ENCODE measurements around the gene NAA20. TPM values are rescaled to one million over a fixed set of nuclear protein-coding genes. Genes with fewer than 3 reads are reported as not detected.

The NAA20 gene
- total RNA-seq, 2 experiments from 2014 or later, result 110 to 111 TPM

DNA sequence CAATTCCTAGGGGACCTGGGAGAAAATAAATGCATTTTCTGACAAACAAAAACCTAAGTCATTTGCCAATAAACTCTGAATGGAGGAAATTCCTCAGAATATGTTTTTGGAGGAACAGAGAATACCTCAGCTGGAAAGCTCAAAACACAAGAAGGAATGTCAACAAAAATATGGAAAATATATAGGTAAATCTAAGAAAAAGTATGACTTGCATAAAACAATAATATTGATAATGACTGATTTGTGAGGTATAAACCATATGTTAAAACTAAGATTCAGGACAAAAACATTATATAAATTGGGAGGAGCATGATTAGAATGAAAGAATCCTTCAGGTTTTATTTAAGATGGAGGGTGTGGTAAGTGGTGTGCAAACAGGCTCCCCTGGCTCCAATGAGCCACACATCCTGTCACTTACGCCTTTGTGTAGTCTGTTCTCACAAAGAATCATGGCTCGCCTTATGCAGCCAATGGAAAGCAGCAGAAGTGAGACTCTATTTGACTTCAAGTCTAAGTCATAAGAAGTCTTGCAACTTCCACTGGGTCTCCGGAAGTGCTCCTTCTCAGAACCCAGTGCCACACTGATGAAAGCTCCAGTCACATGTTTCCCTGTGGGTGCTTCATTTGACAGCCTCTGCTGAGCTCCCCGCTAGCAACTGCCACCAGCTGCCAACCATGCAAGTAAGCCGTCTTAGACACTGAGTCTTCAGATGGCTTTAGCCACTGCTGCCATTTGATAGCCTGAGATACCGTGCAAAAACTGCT lies 43.3 kb downstream of the NAA20 start:
- ChIA-PET CTCF (no interaction called here), POLR2A (no interaction called here)

DNA sequence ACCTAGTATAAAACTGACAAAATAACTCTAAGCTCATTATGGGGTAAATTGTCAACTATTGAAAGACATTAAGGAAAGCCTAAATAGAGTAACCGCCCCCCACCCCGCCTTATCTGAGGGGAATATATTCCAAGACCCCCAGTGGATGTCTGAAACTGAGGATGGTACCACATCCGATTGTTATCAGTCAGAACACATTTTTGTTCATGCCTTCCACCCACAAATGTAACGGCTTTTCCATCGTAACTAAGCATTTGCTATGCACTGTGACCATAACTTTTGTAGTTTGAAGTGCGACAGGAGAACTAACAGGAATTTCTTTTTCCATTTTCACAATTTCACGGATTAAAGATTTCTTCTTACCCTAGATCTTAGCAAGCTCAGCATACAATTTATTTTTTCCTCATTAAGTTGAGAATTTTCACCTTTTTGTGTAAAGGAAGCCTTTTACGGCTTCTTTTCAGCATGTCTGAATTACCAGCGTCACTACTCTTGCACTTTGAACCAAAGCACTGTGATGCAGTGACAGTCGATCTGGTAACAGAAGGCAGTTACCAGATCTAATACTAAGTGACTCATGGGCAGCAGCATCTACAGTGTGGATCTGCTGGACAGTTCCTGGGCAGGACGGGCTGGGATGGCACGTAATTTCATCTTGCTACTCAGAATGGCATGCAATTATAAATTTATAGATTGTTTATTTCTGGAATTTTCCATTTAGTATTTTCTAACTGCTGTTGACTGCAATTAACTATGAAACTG lies 47.0 kb downstream of the NAA20 start:
- POLR2A ChIA-PET, result no interaction called here

DNA sequence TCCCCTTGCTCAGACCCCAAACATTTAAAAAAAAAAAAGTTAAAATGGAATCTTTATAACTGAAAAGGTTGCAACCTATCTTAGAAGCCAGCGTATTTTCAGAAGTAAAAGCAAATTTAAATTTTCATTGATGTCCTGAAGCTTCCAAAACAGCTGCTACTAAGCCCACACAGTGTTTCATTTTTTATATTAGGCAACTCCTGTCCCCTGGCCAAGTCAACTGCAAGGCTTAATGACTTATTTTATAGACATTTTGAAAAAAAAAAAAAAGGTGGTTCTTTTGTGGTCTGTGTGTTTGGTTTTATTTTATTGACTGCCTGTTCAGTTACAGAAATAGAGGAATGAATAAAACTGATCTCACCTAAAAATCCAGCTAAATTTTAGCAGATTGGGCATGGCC lies 48.2 kb downstream of the NAA20 start:
- CTCF ChIA-PET, result interaction anchor here (0.6 kb wide), 1 partner anchor 1170 kb away, joined by 3 read pairs; no protein-coding TSS in a partner anchor
- POLR2A ChIA-PET, result no interaction called here

More for the DNA sequence above, 47.0 kb downstream of the NAA20 start:
- CTCF ChIA-PET, result no interaction called here

DNA sequence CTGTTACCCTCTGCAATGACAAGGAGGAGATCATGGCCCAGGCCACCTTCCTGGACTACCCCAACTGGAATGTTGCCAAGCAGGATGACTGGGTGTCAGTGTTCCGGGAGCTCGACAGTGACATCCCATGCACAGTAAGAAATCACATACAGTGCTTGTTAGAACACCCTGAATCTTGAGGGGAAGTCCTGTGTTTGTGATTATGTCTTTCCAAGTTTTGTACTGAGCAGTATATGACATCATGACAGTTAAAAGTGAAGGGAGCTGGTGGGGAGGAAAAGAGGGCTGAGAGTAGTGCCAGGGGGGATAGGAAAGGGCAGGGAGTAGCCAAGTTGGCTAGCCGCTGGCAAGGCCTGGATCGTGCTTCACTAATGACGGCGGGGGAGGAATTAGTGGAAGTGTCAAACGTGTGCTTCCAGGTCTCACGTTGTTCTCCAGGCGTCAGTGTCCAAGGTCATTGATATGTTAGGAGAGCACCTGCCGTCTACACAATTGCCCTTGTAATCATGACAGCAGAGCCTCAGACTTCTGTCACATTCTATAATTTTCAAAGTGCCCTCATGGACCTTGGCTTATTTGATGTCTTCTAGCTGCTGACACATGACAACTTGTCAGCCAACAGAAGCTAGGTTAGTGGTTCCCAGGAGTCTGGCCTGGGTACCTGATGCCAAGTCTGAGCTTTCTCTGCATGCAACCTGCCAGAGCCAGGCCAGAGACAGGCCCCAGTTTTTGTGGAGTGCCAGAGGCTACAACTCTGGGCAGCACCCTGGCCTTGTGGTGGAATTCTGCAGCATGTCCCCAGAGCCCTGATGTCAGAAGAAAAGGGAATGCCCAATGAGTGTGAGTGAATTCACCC lies 53.9 kb downstream of the NAA20 start:
- ChIA-PET CTCF (no interaction called here), POLR2A (no interaction called here)

DNA sequence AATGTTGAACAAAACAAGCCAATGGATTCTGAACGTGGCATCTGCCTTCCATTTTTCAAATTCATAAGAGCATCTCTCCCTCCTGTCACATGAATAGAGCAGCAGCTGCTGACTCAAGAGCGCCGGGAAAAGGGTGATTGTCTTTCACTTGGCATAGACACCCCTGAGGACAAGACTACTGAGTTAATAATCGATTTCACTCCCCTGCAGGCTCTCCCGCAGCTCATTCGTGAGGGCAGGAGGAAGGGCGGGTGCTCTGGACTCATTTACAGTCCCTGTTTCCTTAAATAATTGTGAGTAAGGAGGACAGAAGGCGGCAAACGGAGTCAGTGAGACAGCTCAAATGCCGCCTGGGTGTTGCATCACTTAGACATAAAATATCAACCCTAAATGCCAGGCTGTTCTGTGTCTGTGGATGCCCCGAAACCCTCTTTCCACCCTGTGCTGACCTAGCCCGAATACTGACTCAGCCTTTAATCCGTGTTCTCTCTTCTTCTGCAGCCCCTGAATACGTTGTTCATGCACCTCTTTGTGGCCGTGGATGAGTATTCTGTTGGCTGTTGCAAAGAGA lies 56.7 kb downstream of the NAA20 start:
- ChIA-PET POLR2A (no interaction called here), CTCF (no interaction called here)

DNA sequence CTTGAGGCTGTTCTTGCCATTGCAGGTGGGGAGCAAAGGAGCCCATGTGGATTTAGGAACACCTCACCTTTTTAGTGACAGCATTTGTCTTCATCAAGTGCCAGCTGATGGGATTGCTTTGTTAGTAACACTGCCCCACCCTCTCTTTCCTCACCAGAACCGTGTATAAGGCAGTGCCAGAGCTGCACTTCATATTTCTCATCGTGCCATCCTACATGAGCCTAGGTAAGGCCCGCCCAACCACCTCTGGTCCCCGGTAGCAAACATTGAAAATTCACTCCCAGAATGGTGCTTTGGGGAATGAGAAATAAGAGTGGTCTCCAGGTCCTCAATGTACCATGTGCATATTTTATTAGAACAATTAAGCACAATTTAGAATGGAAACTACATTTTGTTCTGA lies 57.9 kb downstream of the NAA20 start:
- CTCF ChIA-PET, result no interaction called here
- POLR2A ChIA-PET, result no interaction called here

DNA sequence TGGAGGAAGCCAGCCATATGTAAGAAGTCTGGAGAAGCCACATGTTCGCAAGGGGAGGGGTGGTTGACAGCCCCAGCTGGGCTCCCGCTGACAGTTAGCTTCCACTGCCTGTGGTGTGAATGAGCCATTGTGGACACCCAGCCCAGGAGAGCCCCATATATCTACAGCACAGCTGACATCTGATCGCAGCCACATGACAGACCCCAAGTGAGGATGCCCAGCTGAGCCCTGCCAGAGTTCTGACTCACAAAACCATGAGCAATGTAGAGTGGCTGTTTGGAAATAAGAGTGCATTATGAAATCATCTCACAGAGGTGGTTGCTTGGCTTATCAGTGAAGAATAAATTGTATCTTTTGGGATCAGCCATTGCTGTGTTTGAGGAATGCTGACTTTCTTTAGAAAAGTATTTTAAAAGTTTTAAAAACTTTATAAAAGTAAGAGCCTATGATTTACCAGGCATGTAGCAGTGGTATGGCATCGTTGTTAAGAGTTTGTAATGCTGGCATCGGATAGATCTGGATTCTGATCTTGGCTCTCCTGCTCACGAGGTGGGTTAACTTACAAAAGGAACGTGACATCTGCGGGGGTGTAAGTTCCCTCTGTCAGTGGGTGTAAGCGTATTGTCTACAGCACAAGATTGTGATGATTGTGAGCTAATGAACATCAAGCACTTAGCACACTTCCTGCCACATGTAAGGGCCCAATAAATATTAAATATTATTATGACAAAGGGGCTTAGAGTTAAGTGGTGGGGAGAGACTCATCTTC lies 59.3 kb downstream of the NAA20 start:
- CTCF ChIA-PET, result no interaction called here
- POLR2A ChIA-PET, result no interaction called here

DNA sequence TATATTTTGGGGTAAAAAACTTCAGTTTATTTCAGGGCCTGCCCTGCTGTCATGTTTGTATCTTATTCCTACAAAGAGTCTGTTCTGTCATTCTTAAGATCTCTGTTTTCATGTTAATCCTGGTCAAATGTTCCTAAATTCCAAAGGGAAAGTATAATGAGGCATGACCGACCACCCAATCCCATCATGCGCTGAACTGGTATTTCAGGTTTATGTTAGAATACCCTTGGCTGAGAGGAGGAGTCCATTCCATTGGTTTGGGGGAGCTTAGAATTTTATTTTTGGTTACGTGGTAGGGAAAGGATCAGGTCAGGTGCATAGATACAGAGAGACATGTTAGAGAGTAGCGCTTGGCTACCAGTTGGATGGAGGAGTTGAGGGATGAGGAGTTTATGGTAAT lies 60.9 kb downstream of the NAA20 start:
- ChIA-PET CTCF (no interaction called here), POLR2A (no interaction called here)

DNA sequence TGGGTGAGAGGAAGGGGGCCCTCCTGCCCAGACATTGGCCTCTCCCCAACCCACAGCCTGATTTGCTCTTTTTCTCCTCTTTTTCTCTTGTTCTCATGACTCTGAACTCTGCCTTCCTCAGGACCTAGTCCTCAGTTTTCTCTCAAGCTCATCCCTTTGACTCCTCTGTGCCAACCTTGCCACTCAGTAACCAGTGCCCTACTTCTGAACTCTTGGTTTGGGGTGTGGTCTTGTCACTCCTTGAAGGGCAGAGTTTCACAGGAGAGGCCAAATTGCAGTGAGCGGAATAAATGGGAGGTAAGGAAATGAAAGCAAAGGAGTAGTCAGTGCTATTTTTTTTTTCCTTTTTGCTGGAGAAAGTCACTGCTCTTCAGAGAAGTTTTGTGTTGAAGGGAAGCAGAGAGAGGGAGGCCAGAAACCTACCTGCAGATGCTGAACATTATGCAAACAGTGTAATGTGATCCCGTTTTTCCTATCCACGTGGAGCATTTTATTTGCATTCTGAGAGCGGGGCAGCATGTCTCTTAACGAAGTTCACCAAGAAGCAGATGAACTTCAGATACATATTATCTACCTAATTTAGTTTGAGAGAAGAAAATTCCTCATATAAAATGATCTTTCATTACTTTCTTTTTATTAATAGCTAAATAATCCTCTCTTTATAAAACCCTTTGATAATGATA lies 62.1 kb downstream of the NAA20 start:
- ChIA-PET POLR2A (no interaction called here), CTCF (no interaction called here)

Other genes starting within 250 kb of the NAA20 start
- 10 to 100 TPM; 25.9 to 29.6 TPM for gene CRNKL1, start 35.1 kb downstream of the NAA20 start, total RNA-seq
- gene CFAP61, start 35.2 kb downstream of the NAA20 start, total RNA-seq, result under 1 TPM in 1 of 2 experiments, not detected in 1; 0.36 TPM

All from activated CD8-positive, alpha-beta memory T cell treated with anti-CD3 and anti-CD28 coated beads for 36 hours (primary cell).